GM12878 (cell line): ENCODE results near the gene CTNNB1. TPM values are rescaled to one million over a fixed set of nuclear protein-coding genes. Genes with fewer than 3 reads are reported as not detected.

Experiments
- ATAC-seq: fragments of 200-7000 bp; cut with Tn5 transposase; 3 replicates; pipeline ENCODE4 v1.9.1; 2020; ENCODE audit warnings: mild to moderate bottlenecking, moderate library complexity
- BruUV-seq: library from RNA; stranded (reverse); fragments of 400-500 nt; replicated peaks from 2 replicates; lab custom pipeline; 2021; lab: Mats Ljungman, UMichigan
- CTCF ChIA-PET: fragments of 300-600 bp; sonication (Branson Sonifier 250); formaldehyde crosslinking; extraction: SDS; loops from one replicate; lab custom pipeline; 2021; ENCODE audit warnings: inconsistent platforms; lab: Yijun Ruan, JAX
- POLR2A ChIA-PET: fragments of 350-600 bp; formaldehyde crosslinking; extraction: SDS; loops from one replicate; lab custom pipeline; 2021; ENCODE audit warnings: inconsistent platforms; lab: Charles Lee
- RAD21 ChIA-PET: fragments of 300-600 bp; sonication (Branson Sonifier 250); formaldehyde crosslinking; loops from one replicate; lab custom pipeline; 2023; ENCODE audit warnings: antibody characterized with exemption; ENCODE audit not compliant: unreplicated experiment; lab: Charles Lee
- SMC1A ChIA-PET: fragments of 300-600 bp; sonication (Branson Sonifier 250); formaldehyde crosslinking; loops from one replicate; lab custom pipeline; 2023; ENCODE audit not compliant: unreplicated experiment, uncharacterized antibody; lab: Charles Lee
- DNase-seq: peaks from one replicate; pipeline ENCODE4 v3.0.0-alpha.2; 2011; ENCODE audit warnings: low read depth, low spot score
- FAIRE-seq: peaks from 3 replicates; lab custom pipeline; 2011; peaks lifted over from hg19 to GRCh38; lab: Jason Lieb, UNC
- H2AFZ ChIP-seq: 2 replicates; pipeline ENCODE4 v1.6.0; 2011; ENCODE audit warnings: low read depth, low read length, control low read depth; ENCODE audit not compliant: control insufficient read depth
- H3K27ac ChIP-seq: 2 replicates; pipeline ENCODE4 v1.5.1; 2011; ENCODE audit warnings: control low read depth; ENCODE audit not compliant: control insufficient read depth, insufficient read depth
- H3K27me3 ChIP-seq, 2 experiments: replicated peaks in 1 of 2; 2 replicates each; pipeline versions ENCODE4 v1.6.0 to v1.6.1; 2011; ENCODE audit warnings: low read length in 1 of 2; ENCODE audit not compliant: control insufficient read depth in 2 of 2, insufficient read depth in 2 of 2
- H3K36me3 ChIP-seq, 2 experiments: 2 replicates each; pipeline ENCODE4 v1.5.1; 2011; ENCODE audit warnings: low read length in 1 of 2; ENCODE audit not compliant: control insufficient read depth in 2 of 2, insufficient read depth in 2 of 2
- H3K4me1 ChIP-seq: 2 replicates; pipeline ENCODE4 v1.6.1; 2011; ENCODE audit warnings: mild to moderate bottlenecking, low read length, moderate library complexity, mixed read lengths; ENCODE audit not compliant: control insufficient read depth, insufficient read depth
- H3K4me2 ChIP-seq: 2 replicates; pipeline ENCODE4 v1.6.0; 2011; ENCODE audit warnings: control low read depth; ENCODE audit not compliant: control insufficient read depth, insufficient read depth
- H3K4me3 ChIP-seq: fragments of 200-600 bp; sonication (generic); 2 replicates; pipeline ENCODE4 v1.5.1; 2016
- H3K79me2 ChIP-seq: 2 replicates; pipeline ENCODE4 v1.6.0; 2011; ENCODE audit warnings: low read length; ENCODE audit not compliant: control insufficient read depth, insufficient read depth
- H3K9ac ChIP-seq: 2 replicates; pipeline ENCODE4 v1.8.0; 2011; ENCODE audit warnings: low read length, control low read depth, mixed read lengths; ENCODE audit not compliant: control insufficient read depth, insufficient read depth
- H3K9me3 ChIP-seq: replicated peaks from 3 replicates; pipeline ENCODE4 v1.5.1; 2011; ENCODE audit warnings: mild to moderate bottlenecking, low read length; ENCODE audit not compliant: control insufficient read depth, insufficient read depth
- H4K20me1 ChIP-seq: 2 replicates; pipeline ENCODE4 v1.6.0; 2011; ENCODE audit not compliant: control insufficient read depth, insufficient read depth
- ASH2L ChIP-seq: fragments of 300-600, 200-600 bp; sonication (generic); IDR thresholded peaks from 2 replicates; pipeline ENCODE4 v1.6.1; 2017; ENCODE audit warnings: low read depth, mild to moderate bottlenecking, borderline replicate concordance
- BMI1 ChIP-seq: fragments of 450-650 bp; IDR thresholded peaks from 2 replicates; pipeline ENCODE4 v1.6.1; 2016; ENCODE audit warnings: mild to moderate bottlenecking, moderate library complexity, borderline replicate concordance
- CEBPB ChIP-seq, 2 experiments: fragments of 150-350 bp in 1 of 2; IDR thresholded peaks; 2 replicates each; pipeline ENCODE4 v1.6.1; 2012 to 2014; ENCODE audit warnings: low read depth in 2 of 2, low read length in 2 of 2, borderline replicate concordance in 1 of 2, inconsistent platforms in 1 of 2
- IRF3 ChIP-seq: fragments of 450-650 bp; IDR thresholded peaks from 2 replicates; pipeline ENCODE4 v1.6.1; 2014; ENCODE audit warnings: mild to moderate bottlenecking
- NRF1 ChIP-seq: conservative IDR thresholded peaks from 2 replicates; pipeline ENCODE4 v1.6.1; 2011; ENCODE audit warnings: mild to moderate bottlenecking, low read depth, low read length, improper control_type of control experiment
- PAX8 ChIP-seq: fragments of 450-650 bp; IDR thresholded peaks from 2 replicates; pipeline ENCODE4 v1.6.1; 2017; ENCODE audit warnings: mild to moderate bottlenecking, moderate library complexity
- POU2F2 ChIP-seq: IDR thresholded peaks from 3 replicates; pipeline ENCODE4 v1.6.1; 2011; ENCODE audit warnings: low read depth, mild to moderate bottlenecking, low read length, borderline replicate concordance
- SMAD1 ChIP-seq: fragments of 450-650 bp; IDR thresholded peaks from 2 replicates; pipeline ENCODE4 v1.6.1; 2018; ENCODE audit warnings: mild to moderate bottlenecking, low read depth; ENCODE audit not compliant: partially characterized antibody
- SPI1 ChIP-seq: IDR thresholded peaks from 2 replicates; pipeline ENCODE4 v1.6.1; 2011; ENCODE audit warnings: low read depth, mild to moderate bottlenecking, low read length, moderate library complexity, borderline replicate concordance; ENCODE audit not compliant: insufficient read depth
- SREBF1 ChIP-seq: IDR thresholded peaks from 2 replicates; pipeline ENCODE4 v1.6.1; 2012; ENCODE audit warnings: mild to moderate bottlenecking, low read length
- ZBTB33 ChIP-seq: fragments of 450-650 bp; IDR thresholded peaks from 2 replicates; pipeline ENCODE4 v1.6.1; 2017; ENCODE audit warnings: mild to moderate bottlenecking
- WGBS: methylation state at CpG from one replicate; pipeline ENCODE4 v1.1.6; 2016; ENCODE audit warnings: low lambda C conversion rate; ENCODE audit not compliant: insufficient replicate concordance, insufficient coverage; ENCODE audit errors: missing lambda C conversion rate; 5-methylcytosine and 5-hydroxymethylcytosine counted together
- in situ Hi-C: fragments of 300-500 bp; cut with MboI; formaldehyde crosslinking; loops from 9 replicates; pipeline ENCODE4 v1.14.3; 2018; ENCODE audit warnings: mixed read lengths
- intact Hi-C: fragments of 100-400 bp; cut with micrococcal nuclease; formaldehyde crosslinking; loops from one replicate; pipeline ENCODE4 v1.14.2; 2022; ENCODE audit not compliant: unreplicated experiment
- polyA plus RNA-seq, 11 experiments: library from polyadenylated mRNA; depleted of rRNA in 4 of 11; unstranded in 6 of 11; stranded (reverse) in 5 of 11; fragments of >200 nt; fragmentation: Nextera tagmentation in 4 of 11; fragmentation: Illumina TruSeq in 1 of 11; extraction: Ambion mirVana in 4 of 11; extraction: Trizol in 1 of 11; gene quantifications; 1 replicate in 1 of 11; 2 replicates in 10 of 11; pipeline versions ENCODE4 v1.2.1 to v1.2.3, GENCODE V29; 2011 to 2016; ENCODE audit warnings: inconsistent platforms in 2 of 11, missing spikeins in 2 of 11, low read depth in 1 of 11
- total RNA-seq, 4 experiments: library from RNA; depleted of rRNA in 3 of 4; stranded (reverse); fragments of >200 nt in 3 of 4; fragmentation: Illumina TruSeq in 1 of 4; extraction: Trizol in 1 of 4; gene quantifications; 2 replicates each; pipeline versions ENCODE4 v1.2.1 to v1.2.3, GENCODE V29; 2013 to 2021

CTNNB1 gene
- total and polyA plus RNA-seq, 10 of the 15 experiments (the other 5 are each of a cell fraction or from before 2014, with no cell fraction given) = 30.4 to 217 (median 138) TPM

GRCh38 chr3:41163006-41163405 is 36.3 kb upstream of the CTNNB1 start (continued):
- TF ChIP-seq BMI1 (no peak), PAX8 (no peak), SREBF1 (no peak)

GRCh38 chr3:41163421-41163820 is 35.9 kb upstream of the CTNNB1 start:
- no peak overlapping the region for H2AFZ ChIP-seq
- no peaks in the 10 kb centered on the region for H3K9me3 ChIP-seq
- no peaks in the 10 kb centered on the region for H3K79me2 ChIP-seq
- no peaks in the 10 kb centered on the region for H3K36me3 ChIP-seq
- H3K9ac ChIP-seq = no peak overlapping the region
- ChIA-PET RAD21 (no interaction called here), SMC1A (no interaction called here), POLR2A (no interaction called here), CTCF (no interaction called here)
- no peak for DNase-seq
- FAIRE-seq = no peak
- H3K4me1 ChIP-seq = no peaks in the 10 kb centered on the region
- TF ChIP-seq CEBPB (IDR thresholded peaks at IDR 0.05; ENCODE audit: borderline replicate concordance in 1 of 2, low read depth in 2 of 2, low read length in 2 of 2) = no peak
- TF ChIP-seq ZBTB33 = no peak
- TF ChIP-seq SMAD1 = no peak
- no peak for TF ChIP-seq NRF1
- TF ChIP-seq SPI1 = no peak
- no peak for TF ChIP-seq POU2F2
- TF ChIP-seq IRF3 = no peak
- no peak for TF ChIP-seq ASH2L
- H4K20me1 ChIP-seq = no peaks in the 10 kb centered on the region
- no peaks in the 10 kb centered on the region; a peak in 1 of 4 replicates for H3K27me3 ChIP-seq
- no TSS peak for BruUV-seq
- no peak overlapping the region for H3K4me3 ChIP-seq
- ATAC-seq = no peak
- WGBS = 40% methylated on average over 3 of the region's 3 CpGs
- in situ Hi-C loops (no loop called here), intact Hi-C loops (no loop called here)
- H3K4me2 ChIP-seq = no peak overlapping the region
- H3K27ac ChIP-seq = no peak overlapping the region
